H1 (cell line): ENCODE results near the gene SGK1. TPM values are rescaled to one million over a fixed set of nuclear protein-coding genes. Genes with fewer than 3 reads are reported as not detected.
A peak's percentile ranks its signal among the peaks of the same experiment; 100 is the strongest.

Experiments used
- CHD7 ChIP-seq: fragments of 300-600 bp; sonication (generic); IDR thresholded peaks from 2 replicates; pipeline ENCODE4 v1.7.1; 2012; ENCODE audit warnings: low read length, moderate library complexity, mild to moderate bottlenecking, inconsistent platforms; ENCODE audit not compliant: insufficient replicate concordance
- CTCF ChIP-seq, 3 experiments: IDR thresholded peaks; 1 replicate in 2 of 3; 2 replicates in 1 of 3; pipeline versions ENCODE4 v1.5.1 to v1.6.1; 2011; ENCODE audit warnings: low read length in 3 of 3, mild to moderate bottlenecking in 3 of 3, inconsistent platforms in 2 of 3, low read depth in 1 of 3, moderate library complexity in 1 of 3; ENCODE audit not compliant: insufficient read depth in 1 of 3; ENCODE audit errors: control extremely low read depth in 1 of 3
- HDAC2 ChIP-seq, 2 experiments: fragments of 300-600 bp in 1 of 2; sonication (generic) in 1 of 2; IDR thresholded peaks; 2 replicates each; pipeline ENCODE4 v1.6.1; 2011 to 2012; ENCODE audit warnings: low read depth in 2 of 2, low read length in 2 of 2, mild to moderate bottlenecking in 2 of 2, moderate library complexity in 2 of 2, borderline replicate concordance in 1 of 2, inconsistent platforms in 1 of 2
- POU5F1 ChIP-seq: IDR thresholded peaks from 2 replicates; pipeline ENCODE4 v1.6.1; 2011; ENCODE audit warnings: low read depth, mild to moderate bottlenecking, low read length, moderate library complexity
- RFX5 ChIP-seq: IDR thresholded peaks from 2 replicates; pipeline ENCODE4 v1.6.1; 2011; ENCODE audit warnings: low read depth, low read length, improper control_type of control experiment, borderline replicate concordance
- SIN3A ChIP-seq, 2 experiments: IDR thresholded peaks in 1 of 2; conservative IDR thresholded peaks in 1 of 2; 2 replicates each; pipeline ENCODE4 v1.6.1; 2011 to 2012; ENCODE audit warnings: low read length in 2 of 2, improper control_type of control experiment in 1 of 2, low read depth in 1 of 2, mild to moderate bottlenecking in 1 of 2
- SIRT6 ChIP-seq: IDR thresholded peaks from one replicate; pipeline ENCODE4 v1.7.1; 2012; ENCODE audit warnings: low read length, inconsistent platforms
- SP2 ChIP-seq: IDR thresholded peaks from 2 replicates; pipeline ENCODE4 v1.6.1; 2012; ENCODE audit warnings: mild to moderate bottlenecking, low read length, inconsistent platforms
- TEAD4 ChIP-seq: IDR thresholded peaks from 2 replicates; pipeline ENCODE4 v1.6.1; 2012; ENCODE audit warnings: low read depth, low read length, inconsistent platforms, mixed read lengths
- polyA plus RNA-seq, 7 experiments: library from polyadenylated mRNA; depleted of rRNA in 3 of 7; stranded (reverse) in 5 of 7; unstranded in 2 of 7; fragments of >200 nt in 5 of 7; fragments of 200-250 nt in 2 of 7; gene quantifications; 1 replicate in 5 of 7; 2 replicates in 1 of 7; 4 replicates in 1 of 7; pipeline versions ENCODE4 v1.2.1 to v1.2.3, GENCODE V29; 2011 to 2013; ENCODE audit warnings: missing spikeins in 2 of 7, mixed read lengths in 2 of 7
- total RNA-seq: library from RNA; stranded (reverse); fragmentation: NEBNext Ultra II Directional; extraction: Animal tissue kit (Norgen Biotek cat#: 25700); gene quantifications from 2 replicates; pipeline ENCODE4 v1.2.1, GENCODE V29; 2021

SGK1 gene
- total and polyA plus RNA-seq, 2 of the 8 experiments (the other 6 are each of a cell fraction or from before 2014, with no cell fraction given) = 14.5 to 18.4 TPM

GRCh38 chr6:134183844-134184243 is 134.1 kb downstream of the SGK1 start (continued):
- TF ChIP-seq CTCF (IDR thresholded peaks at IDR 0.05; ENCODE audit: control extremely low read depth in 1 of 3, insufficient read depth in 1 of 3, low read depth in 1 of 3, low read length in 3 of 3) (no peak), CHD7 (no peak), TEAD4 (0 out of 2 replicates have a peak, but pooled peaks have one; percentile 17), HDAC2 (IDR thresholded peaks at IDR 0.05; ENCODE audit: borderline replicate concordance in 1 of 2, low read depth in 2 of 2, low read length in 2 of 2) (no peak), SP2 (no peak), RFX5 (no peak), POU5F1 (no peak), SIRT6 (no peak), SIN3A (conservative IDR thresholded peaks at IDR 0.05 in 1 of 2, IDR thresholded peaks at IDR 0.05 in 1 of 2; ENCODE audit: low read depth in 1 of 2, low read length in 2 of 2) (no peak)
